HepG2 (cell line): ENCODE data around the gene SLC27A1. TPM values are rescaled to one million over a fixed set of nuclear protein-coding genes. Genes with fewer than 3 reads are reported as not detected.

Experiments
- ARID2 ChIP-seq: sonication (generic); formaldehyde crosslinking; IDR thresholded peaks from 2 replicates; pipeline ENCODE4 v1.8.1; 2022; ENCODE audit warnings: mild to moderate bottlenecking, missing genetic modification reagents, borderline replicate concordance
- BRF2 ChIP-seq: sonication (generic); formaldehyde crosslinking; IDR thresholded peaks from 2 replicates; pipeline ENCODE4 v1.8.1; 2022; ENCODE audit warnings: mild to moderate bottlenecking, missing genetic modification reagents
- DNMT3B ChIP-seq: conservative IDR thresholded peaks from 2 replicates; pipeline ENCODE4 v1.6.1; 2016; ENCODE audit warnings: missing biosample characterization, control low read depth
- KLF16 ChIP-seq, 2 experiments: sonication (generic) in 1 of 2; formaldehyde crosslinking in 1 of 2; IDR thresholded peaks; 2 replicates each; pipeline versions ENCODE4 v1.6.1 to v1.8.0; 2016 to 2023; ENCODE audit warnings: missing genetic modification reagents in 2 of 2, missing compliant biosample characterization in 1 of 2
- MAFK ChIP-seq, 2 experiments: IDR thresholded peaks in 1 of 2; conservative IDR thresholded peaks in 1 of 2; 2 replicates each; pipeline ENCODE4 v1.6.1; 2011; ENCODE audit warnings: improper control_type of control experiment in 2 of 2, low read length in 2 of 2
- MAX ChIP-seq: IDR thresholded peaks from 2 replicates; pipeline ENCODE4 v1.6.1; 2012; ENCODE audit warnings: inconsistent platforms
- MED1 ChIP-seq: sonication (generic); formaldehyde crosslinking; IDR thresholded peaks from 2 replicates; pipeline ENCODE4 v1.4.0; 2020; ENCODE audit warnings: missing genetic modification reagents
- NCOA2 ChIP-seq: sonication (generic); formaldehyde crosslinking; IDR thresholded peaks from 2 replicates; pipeline ENCODE4 v1.8.0; 2022; ENCODE audit warnings: inconsistent platforms
- NFKBIZ ChIP-seq: IDR thresholded peaks from 2 replicates; pipeline ENCODE4 v1.6.1; 2018; ENCODE audit warnings: missing genetic modification reagents, missing compliant biosample characterization
- RARA ChIP-seq: IDR thresholded peaks from 2 replicates; pipeline ENCODE4 v1.6.1; 2016; ENCODE audit warnings: missing genetic modification reagents, missing compliant biosample characterization
- ZNF124 ChIP-seq: sonication (generic); formaldehyde crosslinking; IDR thresholded peaks from 2 replicates; pipeline ENCODE4 v1.4.0; 2020; ENCODE audit warnings: missing genetic modification reagents
- ZNF180 ChIP-seq: sonication (generic); formaldehyde crosslinking; IDR thresholded peaks from 2 replicates; pipeline ENCODE4 v1.4.0; 2020; ENCODE audit warnings: low read depth, missing genetic modification reagents, borderline replicate concordance
- ZNF549 ChIP-seq: sonication (generic); formaldehyde crosslinking; IDR thresholded peaks from 2 replicates; pipeline ENCODE4 v1.5.0; 2020; ENCODE audit warnings: missing genetic modification reagents
- ZNF556 ChIP-seq: sonication (generic); formaldehyde crosslinking; IDR thresholded peaks from 2 replicates; pipeline ENCODE4 v1.4.0; 2020; ENCODE audit warnings: mild to moderate bottlenecking, missing genetic modification reagents, borderline replicate concordance
- ZNF576 ChIP-seq: sonication (generic); formaldehyde crosslinking; IDR thresholded peaks from 2 replicates; pipeline ENCODE4 v1.4.0; 2020; ENCODE audit warnings: mild to moderate bottlenecking, missing genetic modification reagents
- ZNF629 ChIP-seq: sonication (generic); formaldehyde crosslinking; conservative IDR thresholded peaks from 2 replicates; pipeline ENCODE4 v1.5.0; 2020; ENCODE audit warnings: missing genetic modification reagents
- polyA plus RNA-seq, 8 experiments: library from polyadenylated mRNA; depleted of rRNA in 3 of 8; stranded (reverse) in 7 of 8; unstranded in 1 of 8; fragments of >200 nt; fragmentation: Illumina TruSeq in 4 of 8; extraction: Trizol in 4 of 8; gene quantifications; 2 replicates each; pipeline versions ENCODE4 v1.2.1 to v1.2.3, GENCODE V29; 2011 to 2016; ENCODE audit warnings: low read depth in 4 of 8, missing spikeins in 1 of 8, mixed read lengths in 1 of 8; ENCODE audit not compliant: insufficient read depth in 1 of 8
- total RNA-seq, 5 experiments: library from RNA; depleted of rRNA; stranded (reverse); fragments of >200 nt; fragmentation: Illumina TruSeq; extraction: Trizol; gene quantifications; 2 replicates each; pipeline ENCODE4 v1.2.3, GENCODE V29; 2016; ENCODE audit warnings: low read depth in 1 of 5
- TF ChIP-seq, protein P1 (sequence below): sonication (generic); formaldehyde crosslinking; IDR thresholded peaks from 2 replicates; pipeline ENCODE4 v1.4.0; 2020; ENCODE audit warnings: missing genetic modification reagents, low read depth, mild to moderate bottlenecking, borderline replicate concordance
- TF ChIP-seq, protein P2 (sequence below): fragments of 450-650 bp; IDR thresholded peaks from 2 replicates; pipeline ENCODE4 v1.6.1; 2017
- TF ChIP-seq, protein P3 (sequence below), 2 experiments: sonication (generic) in 1 of 2; formaldehyde crosslinking in 1 of 2; IDR thresholded peaks; 2 replicates each; pipeline versions ENCODE4 v1.4.0 to v1.6.1; 2018 to 2020; ENCODE audit warnings: missing genetic modification reagents in 2 of 2, borderline replicate concordance in 1 of 2, low read depth in 1 of 2, mild to moderate bottlenecking in 1 of 2, missing biosample characterization in 1 of 2
- TF ChIP-seq, protein P4 (sequence below): sonication (generic); formaldehyde crosslinking; conservative IDR thresholded peaks from 2 replicates; pipeline ENCODE4 v1.4.0; 2020; ENCODE audit warnings: missing genetic modification reagents

SLC27A1 gene
- total and polyA plus RNA-seq, 2 of the 13 experiments (the other 11 are each of a cell fraction or from before 2014, with no cell fraction given), result 4.1 to 8.8 TPM

GRCh38 chr19:17448131-17448967, 22.0 kb upstream of the SLC27A1 start, which contains the start of gene TMEM221 (continued):
- TF ChIP-seq RARA (no peak), ZNF556 (no peak), KLF16 (CRISPR knock-in tag; IDR thresholded peaks at IDR 0.05) (0 out of 4 replicates have a peak, but pooled peaks of 1 of the 2 experiments have one; percentile 23), ZNF124 (CRISPR knock-in tag) (no peak), MAFK (conservative IDR thresholded peaks at IDR 0.05 in 1 of 2, IDR thresholded peaks at IDR 0.05 in 1 of 2; ENCODE audit: low read length in 2 of 2) (no peak), ZNF576 (CRISPR knock-in tag) (no peak), NCOA2 (CRISPR knock-in tag) (no peak), ZNF549 (CRISPR knock-in tag) (no peak), DNMT3B (no peak), BRF2 (CRISPR knock-in tag) (no peak), MED1 (CRISPR knock-in tag) (no peak), NFKBIZ (CRISPR knock-in tag) (no peak), ARID2 (CRISPR knock-in tag) (no peak), ZNF180 (CRISPR knock-in tag) (no peak), ZNF629 (CRISPR knock-in tag) (no peak), MAX (0 out of 2 replicates have a peak, but pooled peaks have one; percentile 38)
- TF ChIP-seq, protein P1, sequence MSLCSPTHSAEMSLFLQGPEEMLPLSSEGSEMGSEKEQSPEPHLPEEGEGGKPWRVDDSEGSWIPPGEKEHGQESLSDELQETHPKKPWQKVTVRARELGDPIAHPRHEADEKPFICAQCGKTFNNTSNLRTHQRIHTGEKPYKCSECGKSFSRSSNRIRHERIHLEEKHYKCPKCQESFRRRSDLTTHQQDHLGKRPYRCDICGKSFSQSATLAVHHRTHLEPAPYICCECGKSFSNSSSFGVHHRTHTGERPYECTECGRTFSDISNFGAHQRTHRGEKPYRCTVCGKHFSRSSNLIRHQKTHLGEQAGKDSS (CRISPR knock-in tag), result no peak
- TF ChIP-seq, protein P2, sequence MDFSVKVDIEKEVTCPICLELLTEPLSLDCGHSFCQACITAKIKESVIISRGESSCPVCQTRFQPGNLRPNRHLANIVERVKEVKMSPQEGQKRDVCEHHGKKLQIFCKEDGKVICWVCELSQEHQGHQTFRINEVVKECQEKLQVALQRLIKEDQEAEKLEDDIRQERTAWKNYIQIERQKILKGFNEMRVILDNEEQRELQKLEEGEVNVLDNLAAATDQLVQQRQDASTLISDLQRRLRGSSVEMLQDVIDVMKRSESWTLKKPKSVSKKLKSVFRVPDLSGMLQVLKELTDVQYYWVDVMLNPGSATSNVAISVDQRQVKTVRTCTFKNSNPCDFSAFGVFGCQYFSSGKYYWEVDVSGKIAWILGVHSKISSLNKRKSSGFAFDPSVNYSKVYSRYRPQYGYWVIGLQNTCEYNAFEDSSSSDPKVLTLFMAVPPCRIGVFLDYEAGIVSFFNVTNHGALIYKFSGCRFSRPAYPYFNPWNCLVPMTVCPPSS, result no peak
- TF ChIP-seq, protein P3, sequence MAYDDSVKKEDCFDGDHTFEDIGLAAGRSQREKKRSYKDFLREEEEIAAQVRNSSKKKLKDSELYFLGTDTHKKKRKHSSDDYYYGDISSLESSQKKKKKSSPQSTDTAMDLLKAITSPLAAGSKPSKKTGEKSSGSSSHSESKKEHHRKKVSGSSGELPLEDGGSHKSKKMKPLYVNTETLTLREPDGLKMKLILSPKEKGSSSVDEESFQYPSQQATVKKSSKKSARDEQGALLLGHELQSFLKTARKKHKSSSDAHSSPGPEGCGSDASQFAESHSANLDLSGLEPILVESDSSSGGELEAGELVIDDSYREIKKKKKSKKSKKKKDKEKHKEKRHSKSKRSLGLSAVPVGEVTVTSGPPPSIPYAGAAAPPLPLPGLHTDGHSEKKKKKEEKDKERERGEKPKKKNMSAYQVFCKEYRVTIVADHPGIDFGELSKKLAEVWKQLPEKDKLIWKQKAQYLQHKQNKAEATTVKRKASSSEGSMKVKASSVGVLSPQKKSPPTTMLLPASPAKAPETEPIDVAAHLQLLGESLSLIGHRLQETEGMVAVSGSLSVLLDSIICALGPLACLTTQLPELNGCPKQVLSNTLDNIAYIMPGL (CRISPR knock-in tag; IDR thresholded peaks at IDR 0.05; ENCODE audit: borderline replicate concordance in 1 of 2, low read depth in 1 of 2), result peak; percentile 57 to 60; a peak in 2 of 4 replicates
- TF ChIP-seq, protein P4, sequence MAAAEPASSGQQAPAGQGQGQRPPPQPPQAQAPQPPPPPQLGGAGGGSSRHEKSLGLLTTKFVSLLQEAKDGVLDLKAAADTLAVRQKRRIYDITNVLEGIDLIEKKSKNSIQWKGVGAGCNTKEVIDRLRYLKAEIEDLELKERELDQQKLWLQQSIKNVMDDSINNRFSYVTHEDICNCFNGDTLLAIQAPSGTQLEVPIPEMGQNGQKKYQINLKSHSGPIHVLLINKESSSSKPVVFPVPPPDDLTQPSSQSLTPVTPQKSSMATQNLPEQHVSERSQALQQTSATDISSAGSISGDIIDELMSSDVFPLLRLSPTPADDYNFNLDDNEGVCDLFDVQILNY (CRISPR knock-in tag), result no peak
